DOHH2 (cell line): ENCODE results near the gene PPCS.

Source experiments
- CTCF ChIP-seq: fragments of 200-600 bp; sonication (generic); IDR thresholded peaks from one replicate; pipeline ENCODE4 v1.5.1; 2014; ENCODE audit warnings: antibody characterized with exemption, mild to moderate bottlenecking, low read depth, low read length; ENCODE audit not compliant: poor library complexity, severe bottlenecking
- EZH2phosphoT487 ChIP-seq: fragments of 200-600 bp; sonication (generic); IDR thresholded peaks from 2 replicates; pipeline ENCODE4 v1.6.1; 2017; ENCODE audit warnings: borderline replicate concordance, mild to moderate bottlenecking, antibody characterized with exemption, low read length, moderate library complexity, mixed read lengths

GRCh38 chr1:42456010-42456753, at the start of gene PPCS, which contains the start of gene ZMYND12:
- no peak for TF ChIP-seq CTCF
- no peak for TF ChIP-seq EZH2phosphoT487
